ENCODE measurements around the gene AFTPH. TPM values are rescaled to one million over a fixed set of nuclear protein-coding genes. Genes with fewer than 3 reads are reported as not detected.

AFTPH gene
- total RNA-seq, 3 donors from 2014 or later (not counting 1 experiment from before 2014, with no cell fraction given) = 28.9 to 39.6 (median 39.5) TPM

DNA sequence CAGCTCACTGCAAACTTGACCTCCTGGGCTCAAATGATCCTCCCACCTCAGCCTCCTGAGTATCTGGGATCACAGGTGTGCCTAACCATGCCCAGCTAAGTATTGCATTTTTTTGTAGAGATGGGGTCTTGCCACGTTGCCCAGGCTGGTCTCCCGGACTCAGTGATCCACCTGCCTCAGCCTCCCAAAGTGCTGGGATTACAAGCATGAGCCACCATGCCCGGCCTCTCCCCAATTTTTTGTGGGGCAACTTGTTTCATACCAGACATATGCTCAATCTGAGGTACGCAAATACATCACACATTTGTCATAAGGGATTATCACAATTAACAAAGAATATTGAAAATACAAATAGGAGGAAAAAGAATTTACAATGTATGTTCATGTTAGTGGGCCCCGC, 42.5 kb upstream of the AFTPH start:
- H3K27me3 ChIP-seq (ENCODE audit: control insufficient read depth, insufficient read depth, low read length) = no peaks in the 10 kb centered on the region
- TF ChIP-seq, protein P1, sequence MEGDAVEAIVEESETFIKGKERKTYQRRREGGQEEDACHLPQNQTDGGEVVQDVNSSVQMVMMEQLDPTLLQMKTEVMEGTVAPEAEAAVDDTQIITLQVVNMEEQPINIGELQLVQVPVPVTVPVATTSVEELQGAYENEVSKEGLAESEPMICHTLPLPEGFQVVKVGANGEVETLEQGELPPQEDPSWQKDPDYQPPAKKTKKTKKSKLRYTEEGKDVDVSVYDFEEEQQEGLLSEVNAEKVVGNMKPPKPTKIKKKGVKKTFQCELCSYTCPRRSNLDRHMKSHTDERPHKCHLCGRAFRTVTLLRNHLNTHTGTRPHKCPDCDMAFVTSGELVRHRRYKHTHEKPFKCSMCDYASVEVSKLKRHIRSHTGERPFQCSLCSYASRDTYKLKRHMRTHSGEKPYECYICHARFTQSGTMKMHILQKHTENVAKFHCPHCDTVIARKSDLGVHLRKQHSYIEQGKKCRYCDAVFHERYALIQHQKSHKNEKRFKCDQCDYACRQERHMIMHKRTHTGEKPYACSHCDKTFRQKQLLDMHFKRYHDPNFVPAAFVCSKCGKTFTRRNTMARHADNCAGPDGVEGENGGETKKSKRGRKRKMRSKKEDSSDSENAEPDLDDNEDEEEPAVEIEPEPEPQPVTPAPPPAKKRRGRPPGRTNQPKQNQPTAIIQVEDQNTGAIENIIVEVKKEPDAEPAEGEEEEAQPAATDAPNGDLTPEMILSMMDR (IDR thresholded peaks at IDR 0.05) = no peak
- Mint-ChIP-seq H3K9me3 (no peaks in the 10 kb centered on the region), H3K36me3 (no peaks in the 10 kb centered on the region), H3K27ac (no peak overlapping the region), H3K4me3 (no peak overlapping the region), H3K4me1 (no peaks in the 10 kb centered on the region), H3K27me3 (ENCODE audit: low read depth in 2 of 2) (peaks cover 0 to 2% of the 10 kb centered on the region in 2 donors)
- no peak overlapping the region for H3K27ac ChIP-seq (ENCODE audit: low read length)
- H3K4me3 ChIP-seq (ENCODE audit: low read length) = no peak overlapping the region
- intact Hi-C loops (cut with micrococcal nuclease) = no loop called here
- no peaks in the 10 kb centered on the region for H3K4me1 ChIP-seq (ENCODE audit: control insufficient read depth, insufficient read depth, low read length)
- no peaks in the 10 kb centered on the region for H3K9me3 ChIP-seq (ENCODE audit: control insufficient read depth, insufficient read depth, low read length)
- DNase-seq (no peak), ATAC-seq (no peak)
- 82% methylated on average over 5 of the region's 5 CpGs for WGBS (ENCODE audit: insufficient coverage)
- H3K36me3 ChIP-seq (ENCODE audit: control insufficient read depth, insufficient read depth, low read length) = no peaks in the 10 kb centered on the region

DNA sequence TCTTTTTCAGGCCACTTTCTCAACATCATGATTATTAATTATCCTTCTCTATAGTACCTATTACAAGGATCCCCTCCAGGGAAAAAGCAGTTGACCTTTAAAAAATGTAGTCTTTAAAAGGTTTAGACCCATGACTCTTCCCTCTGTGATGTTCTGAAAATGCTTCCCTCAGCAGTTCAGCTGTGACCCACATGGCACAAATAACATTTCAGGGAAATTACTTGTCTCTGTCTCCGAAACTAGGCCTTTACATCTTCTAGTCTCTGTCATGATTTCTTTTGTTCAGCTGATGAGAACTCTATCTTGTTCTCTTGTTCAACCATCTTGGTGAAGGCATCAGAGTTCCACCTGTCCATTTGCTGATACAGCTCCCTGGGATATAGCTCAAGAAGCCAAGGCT, 41.9 kb upstream of the AFTPH start:
- Histone ChIP-seq H3K4me3 (ENCODE audit: low read length) (no peak overlapping the region), H3K4me1 (ENCODE audit: control insufficient read depth, insufficient read depth, low read length) (no peaks in the 10 kb centered on the region), H3K27ac (ENCODE audit: low read length) (no peak overlapping the region), H3K9me3 (ENCODE audit: control insufficient read depth, insufficient read depth, low read length) (no peaks in the 10 kb centered on the region), H3K27me3 (ENCODE audit: control insufficient read depth, insufficient read depth, low read length) (no peaks in the 10 kb centered on the region), H3K36me3 (ENCODE audit: control insufficient read depth, insufficient read depth, low read length) (no peaks in the 10 kb centered on the region)
- DNase-seq (no peak), ATAC-seq (no peak)
- TF ChIP-seq, protein P1 (IDR thresholded peaks at IDR 0.05) = no peak
- H3K9me3 Mint-ChIP-seq = no peaks in the 10 kb centered on the region
- peaks cover 0 to 6% of the 10 kb centered on the region in 2 donors for H3K27me3 Mint-ChIP-seq (ENCODE audit: low read depth in 2 of 2)
- intact Hi-C loops (cut with micrococcal nuclease) = no loop called here
- H3K4me1 Mint-ChIP-seq = no peaks in the 10 kb centered on the region
- WGBS (ENCODE audit: insufficient coverage) = 86% methylated on average over 1 of the region's 1 CpG
- H3K27ac Mint-ChIP-seq = no peak overlapping the region
- H3K36me3 Mint-ChIP-seq = no peaks in the 10 kb centered on the region
- no peak overlapping the region for H3K4me3 Mint-ChIP-seq

DNA sequence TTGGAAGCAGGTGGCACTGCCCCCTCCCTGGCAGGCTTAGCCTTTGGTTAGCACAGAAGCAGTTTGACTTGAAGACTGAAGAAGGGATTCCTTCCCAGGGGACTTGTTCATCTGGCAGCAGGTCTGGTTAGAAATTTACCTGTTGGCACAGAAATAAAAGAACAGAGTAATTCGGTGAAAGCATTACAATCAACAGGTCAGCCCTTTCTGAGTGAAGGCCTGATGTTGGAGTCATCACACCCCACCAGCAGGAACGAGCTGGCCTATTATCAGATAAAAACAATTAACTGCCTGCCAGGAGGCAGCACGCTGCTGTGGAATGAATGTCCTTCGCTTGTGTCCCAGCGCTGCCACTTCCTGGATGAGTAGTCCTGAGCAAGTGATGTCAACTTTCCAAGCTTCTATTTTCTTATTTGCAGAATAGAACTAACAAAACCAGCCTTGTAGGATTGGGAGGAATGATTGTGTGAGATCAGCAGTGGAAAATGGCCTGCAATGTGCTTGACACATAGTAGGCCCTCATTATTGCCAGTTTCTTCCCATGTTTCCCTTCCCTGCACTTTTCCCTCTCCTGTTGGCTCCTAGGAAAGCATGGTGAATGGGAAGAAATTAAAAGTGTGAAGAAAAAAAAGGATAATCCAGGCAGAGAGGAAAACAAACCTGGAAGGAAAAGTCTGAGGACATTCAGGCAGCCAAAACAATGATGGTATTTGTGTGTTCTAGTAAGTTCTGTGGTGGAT, 41.2 kb upstream of the AFTPH start:
- peaks cover 0 to 9% of the 10 kb centered on the region in 2 donors for H3K27me3 Mint-ChIP-seq (ENCODE audit: low read depth in 2 of 2)
- WGBS (ENCODE audit: insufficient coverage) = 81% methylated on average over 5 of the region's 5 CpGs

More for the DNA sequence above, 41.2 kb upstream of the AFTPH start:
- H3K27ac ChIP-seq (ENCODE audit: low read length) = no peak overlapping the region
- H3K4me1 ChIP-seq (ENCODE audit: control insufficient read depth, insufficient read depth, low read length) = no peaks in the 10 kb centered on the region
- Mint-ChIP-seq H3K36me3 (no peaks in the 10 kb centered on the region), H3K4me3 (no peak overlapping the region), H3K4me1 (no peaks in the 10 kb centered on the region), H3K27ac (no peak overlapping the region), H3K9me3 (no peaks in the 10 kb centered on the region)
- DNase-seq (no peak), ATAC-seq (no peak)
- no peaks in the 10 kb centered on the region for H3K9me3 ChIP-seq (ENCODE audit: control insufficient read depth, insufficient read depth, low read length)
- H3K4me3 ChIP-seq (ENCODE audit: low read length) = no peak overlapping the region
- no peaks in the 10 kb centered on the region for H3K27me3 ChIP-seq (ENCODE audit: control insufficient read depth, insufficient read depth, low read length)
- TF ChIP-seq, protein P1 (IDR thresholded peaks at IDR 0.05) = no peak
- intact Hi-C loops (cut with micrococcal nuclease) = no loop called here
- H3K36me3 ChIP-seq (ENCODE audit: control insufficient read depth, insufficient read depth, low read length) = no peaks in the 10 kb centered on the region

All from natural killer cell (primary cell).